HG03196 (cell line): ENCODE measurements around the gene PLEKHF1.
A peak's percentile ranks its signal among the peaks of the same experiment; 100 is the strongest.
"Not testable (repeated sequence)": the region's sequence is repeated elsewhere in the genome, so short reads cannot be mapped to it uniquely, and the experiment has no call there.

Experiments used
- ATAC-seq: cut with Tn5 transposase; IDR thresholded peaks from one replicate; pipeline ENCODE4 v1.9.1; 2021; ENCODE audit not compliant: unreplicated experiment

The PLEKHF1 gene

GRCh38 chr19:29663861-29664752, 1.2 kb upstream of the PLEKHF1 start:
- no peak for ATAC-seq

DNA sequence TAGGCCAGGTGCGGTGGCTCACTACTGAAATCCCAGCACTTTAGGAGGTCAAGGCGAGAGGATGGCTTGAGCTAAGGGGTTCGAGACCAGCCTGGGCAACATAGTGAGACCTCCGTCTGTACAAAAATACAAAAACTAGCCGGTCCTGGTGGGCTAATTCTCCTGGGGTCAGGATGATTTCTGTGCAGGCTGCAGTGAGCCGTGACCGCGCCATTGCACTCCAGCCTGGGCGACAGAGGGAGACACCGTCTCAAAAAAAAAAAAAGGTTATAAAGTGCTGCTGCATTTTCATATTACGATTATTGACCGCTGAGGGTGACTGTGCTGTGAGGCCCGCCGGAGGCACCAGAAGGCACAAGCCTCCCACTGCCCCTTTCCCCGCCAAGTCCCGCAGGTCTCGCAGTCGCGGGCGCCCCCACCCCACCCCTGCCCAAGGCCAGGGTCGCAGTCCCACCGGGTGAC, 477 bp upstream of the PLEKHF1 start:
- ATAC-seq = no peak

GRCh38 chr19:29665826-29666577, 741 bp downstream of the PLEKHF1 start:
- ATAC-seq = no peak

- ATAC-seq = no peak
Measured at GRCh38 chr19:29666578-29667386, 1.5 kb downstream of the PLEKHF1 start.

- no peak for ATAC-seq
Measured at GRCh38 chr19:29667387-29667783, 2.1 kb downstream of the PLEKHF1 start.

DNA sequence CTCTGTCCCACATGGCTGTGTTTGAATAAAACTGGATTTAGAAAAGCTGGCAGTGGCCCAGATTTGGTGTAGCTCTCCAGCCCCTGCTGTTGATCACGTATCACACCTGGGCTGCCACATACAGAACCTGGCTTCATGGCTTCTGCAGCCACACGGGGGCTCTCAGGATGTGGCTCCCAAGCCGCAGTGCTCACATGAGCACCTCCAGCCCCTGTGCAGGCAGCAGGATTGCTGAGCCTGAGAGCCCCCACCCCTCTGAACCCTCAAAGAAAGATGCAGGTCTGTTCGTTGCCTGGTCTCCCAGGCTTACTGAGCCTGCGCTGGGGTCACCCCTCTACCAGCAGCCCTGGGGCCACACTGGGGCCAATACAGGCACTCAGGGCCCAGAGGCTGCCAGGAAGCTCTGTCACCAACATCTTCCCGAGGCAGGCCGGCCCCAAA, 2.7 kb downstream of the PLEKHF1 start:
- ATAC-seq = no peak

DNA sequence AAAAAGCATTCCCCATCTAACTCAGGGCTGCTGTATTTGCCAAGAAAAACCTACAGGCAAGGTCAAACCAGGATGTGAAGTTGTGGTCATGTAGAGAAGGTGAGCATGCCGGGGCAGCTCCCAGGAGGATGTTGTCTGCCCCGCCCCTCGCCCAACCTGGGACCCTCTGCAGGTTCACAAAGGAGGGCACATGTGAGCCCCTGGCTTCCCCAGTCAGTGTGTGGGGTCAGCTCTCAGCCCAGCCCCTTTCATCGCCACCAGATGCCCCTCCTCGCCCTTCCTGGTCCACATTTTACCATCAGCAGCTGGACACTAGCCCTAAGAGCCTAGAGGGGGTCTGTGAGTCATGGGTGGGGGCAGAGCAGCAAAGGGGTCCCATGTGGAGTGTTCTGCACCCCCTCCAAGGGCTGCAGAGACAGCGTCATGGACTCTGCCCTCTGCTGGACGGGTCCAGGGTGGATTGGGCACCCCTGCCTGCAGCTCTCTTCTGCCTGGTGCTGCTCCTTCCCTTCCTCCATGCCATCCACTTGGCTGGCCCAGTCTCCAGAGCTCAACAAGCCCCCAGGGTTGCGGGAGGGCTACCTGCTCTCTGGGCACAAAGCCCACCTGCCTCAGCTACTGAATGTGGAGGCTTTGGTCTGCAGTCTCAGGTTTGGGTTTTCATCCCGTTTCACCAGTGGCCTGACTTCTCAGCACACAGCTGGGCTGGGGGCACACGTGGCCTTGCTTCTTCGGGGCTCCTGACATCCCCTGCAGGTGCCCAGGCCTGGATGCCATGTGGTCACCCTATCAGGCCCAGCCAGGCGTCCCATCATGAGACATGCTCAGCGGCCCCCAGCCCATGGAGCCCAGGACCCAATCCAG, 3.7 kb downstream of the PLEKHF1 start:
- ATAC-seq = no peak

GRCh38 chr19:29670255-29670654, 5.0 kb downstream of the PLEKHF1 start:
- ATAC-seq = no peak

DNA sequence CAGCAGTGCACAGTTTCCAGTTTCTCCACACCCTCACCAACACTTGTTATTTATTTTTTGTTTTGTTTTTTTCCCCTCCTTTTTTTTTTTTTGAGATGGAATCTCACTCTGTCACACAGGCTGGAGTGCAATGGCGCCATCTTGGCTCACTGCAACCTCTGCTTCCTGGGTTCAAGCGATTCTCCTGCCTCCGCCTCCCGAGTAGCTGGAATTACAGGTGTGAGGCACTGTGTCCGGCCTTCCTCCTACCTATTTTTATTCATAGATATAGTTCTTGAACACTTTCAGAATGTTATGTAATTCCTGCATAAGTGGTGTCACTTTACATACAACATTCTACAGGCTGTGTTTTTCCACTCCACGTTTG, 5.7 kb downstream of the PLEKHF1 start:
- ATAC-seq = not testable (repeated sequence)

- ATAC-seq = peak; percentile 52
Measured at GRCh38 chr19:29671393-29672160, 6.3 kb downstream of the PLEKHF1 start.

DNA sequence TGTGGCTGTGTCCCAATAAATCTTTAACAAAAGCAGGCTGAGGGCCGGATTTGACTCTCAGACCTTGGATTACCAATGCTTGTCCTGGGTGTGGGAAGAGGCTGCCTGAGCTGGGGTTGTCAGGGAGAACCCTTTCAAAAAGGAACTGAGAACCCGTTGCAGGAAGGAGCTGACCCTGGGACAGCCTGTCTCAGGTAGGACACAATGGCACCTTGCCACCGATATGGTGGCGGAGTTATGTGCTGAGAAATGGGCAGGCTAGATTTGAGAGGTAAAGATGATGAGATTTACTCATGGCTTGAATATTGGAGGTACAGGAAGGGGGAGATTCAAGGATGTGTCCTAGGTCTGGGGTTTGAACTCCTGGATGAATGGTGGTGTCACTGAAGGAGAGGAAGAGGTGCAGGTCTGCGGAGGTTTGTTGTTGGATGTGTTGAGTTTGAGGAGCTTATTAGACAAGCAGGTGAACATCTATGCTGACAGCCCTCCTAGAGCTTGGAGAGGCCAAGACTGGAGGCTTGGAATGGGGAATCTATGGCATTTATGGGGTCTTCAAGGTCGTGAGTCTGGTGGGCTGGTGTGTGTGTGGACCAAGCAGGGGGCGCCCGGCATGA, 7.2 kb downstream of the PLEKHF1 start:
- no peak for ATAC-seq

- peak; percentile 41 for ATAC-seq
Measured at GRCh38 chr19:29672933-29673336, 7.7 kb downstream of the PLEKHF1 start.

- ATAC-seq = no peak
Measured at GRCh38 chr19:29673451-29674371, 8.4 kb downstream of the PLEKHF1 start.

GRCh38 chr19:29674374-29675119, 9.3 kb downstream of the PLEKHF1 start:
- ATAC-seq = no peak

- ATAC-seq = no peak
Measured at GRCh38 chr19:29675120-29675649, 9.9 kb downstream of the PLEKHF1 start.

GRCh38 chr19:29675650-29676186, 10.5 kb downstream of the PLEKHF1 start:
- no peak for ATAC-seq

DNA sequence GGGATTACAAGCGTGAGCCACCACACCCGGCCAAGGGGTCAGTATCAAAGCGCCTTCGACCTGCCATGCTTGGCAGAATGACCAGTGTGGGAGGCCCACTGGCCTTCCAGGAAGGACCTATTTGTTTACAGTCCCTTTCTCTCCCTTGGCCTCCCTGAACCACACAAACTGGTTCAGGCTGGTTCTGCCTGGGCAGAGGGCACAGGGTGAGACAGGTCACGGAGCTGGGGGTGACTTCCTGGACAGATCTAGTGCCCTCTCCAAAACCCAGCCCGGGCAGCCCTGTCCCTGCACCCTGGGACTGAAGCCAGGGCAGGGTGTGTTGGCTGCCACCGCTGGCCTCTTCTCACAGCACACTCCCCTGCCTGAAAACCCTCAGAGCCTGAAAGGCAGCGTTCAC, 11.3 kb downstream of the PLEKHF1 start:
- no peak for ATAC-seq
